ENCODE results near the gene STX1B. TPM values are rescaled to one million over a fixed set of nuclear protein-coding genes. Genes with fewer than 3 reads are reported as not detected.

STX1B gene
- total RNA-seq, 1 experiment from 2014 or later: 11.0 TPM

DNA sequence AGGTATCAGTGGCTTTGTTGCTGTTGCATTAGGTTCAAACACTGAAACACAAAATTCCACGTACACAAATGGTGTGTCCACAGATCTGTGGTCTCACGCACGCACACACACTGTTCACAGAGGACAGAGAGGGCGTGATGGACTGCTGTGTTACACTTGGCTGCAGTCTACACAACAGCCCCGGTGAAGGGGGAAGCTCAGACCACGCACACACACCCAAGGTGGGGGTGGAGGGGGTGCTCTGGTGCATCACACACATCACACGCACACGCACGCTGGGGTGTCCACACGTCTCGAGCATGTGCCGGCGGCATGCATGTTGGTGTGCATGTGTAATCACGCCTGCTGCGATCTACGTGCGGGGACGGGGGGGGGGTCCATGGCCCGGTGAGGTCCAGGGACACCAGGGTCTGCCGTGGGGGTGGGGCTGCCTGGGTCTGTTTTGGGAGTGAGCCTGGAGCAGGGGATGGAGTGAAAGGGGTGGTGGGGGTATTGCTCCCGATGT is 18.1 kb downstream of the STX1B start:
- Histone ChIP-seq H2BK15ac (ENCODE audit: low read depth, low read length) (no peak overlapping the region), H3K27me3 (ENCODE audit: insufficient read depth, low read length) (no peaks in the 10 kb centered on the region), H3K9me3 (ENCODE audit: control insufficient read depth, low read depth, low read length) (no peaks in the 10 kb centered on the region), H2BK5ac (ENCODE audit: insufficient read length, low read length) (no peak overlapping the region), H4K8ac (replicated peaks; ENCODE audit: insufficient read length, low read depth, low read length) (no peak overlapping the region), H2BK12ac (ENCODE audit: insufficient read length, low read depth, low read length) (no peak overlapping the region), H2BK120ac (ENCODE audit: low read depth, low read length, poor library complexity, severe bottlenecking) (no peak overlapping the region), H3K23me2 (ENCODE audit: insufficient read length, low read depth, low read length, poor library complexity, severe bottlenecking) (peaks cover 9% of the 10 kb centered on the region), H3K27ac (ENCODE audit: insufficient read length, low read depth, low read length) (no peak overlapping the region), H3K4me1 (ENCODE audit: insufficient read depth, low read length) (no peaks in the 10 kb centered on the region), H3K4ac (ENCODE audit: low read depth, low read length) (no peak overlapping the region), H3K14ac (ENCODE audit: insufficient read depth, low read length) (no peak overlapping the region), H4K91ac (ENCODE audit: insufficient read length, low read depth, low read length) (no peak overlapping the region), H4K20me1 (ENCODE audit: control insufficient read depth, insufficient read depth, insufficient read length) (no peaks in the 10 kb centered on the region), H3K56ac (ENCODE audit: insufficient read length, low read depth, low read length) (no peak overlapping the region), H3K18ac (ENCODE audit: insufficient read length, low read depth, low read length) (no peak overlapping the region), H3T11ph (ENCODE audit: low read length) (no peak overlapping the region), H2AK5ac (ENCODE audit: insufficient read length, low read length) (no peak overlapping the region), H3K4me2 (ENCODE audit: insufficient read depth, insufficient read length, low read length) (no peak overlapping the region), H2AFZ (ENCODE audit: low read length) (no peak overlapping the region), H3K79me1 (ENCODE audit: insufficient read depth, low read depth, low read length, poor library complexity, severe bottlenecking) (no peaks in the 10 kb centered on the region), H3K9ac (ENCODE audit: extremely low read depth, insufficient read length, low read length) (no peak overlapping the region), H3K79me2 (ENCODE audit: insufficient read depth, low read length) (no peaks in the 10 kb centered on the region), H3K23ac (ENCODE audit: insufficient read length, low read depth, low read length) (no peak overlapping the region), H2BK20ac (ENCODE audit: low read depth, low read length, poor library complexity, severe bottlenecking) (no peak overlapping the region), H4K5ac (ENCODE audit: insufficient read length, low read depth, low read length) (no peak overlapping the region)
- H3K27ac Mint-ChIP-seq: no peak overlapping the region
- no CpG with 5 or more reads among the region's 21 CpGs for WGBS (ENCODE audit: extremely low coverage, insufficient read length, low lambda C conversion rate)
- H3K4me3 Mint-ChIP-seq: no peak overlapping the region
- no peaks in the 10 kb centered on the region for H3K9me3 Mint-ChIP-seq
- peaks cover 4% of the 10 kb centered on the region for H3K27me3 Mint-ChIP-seq (ENCODE audit: low read depth)
- TF ChIP-seq, protein P1, sequence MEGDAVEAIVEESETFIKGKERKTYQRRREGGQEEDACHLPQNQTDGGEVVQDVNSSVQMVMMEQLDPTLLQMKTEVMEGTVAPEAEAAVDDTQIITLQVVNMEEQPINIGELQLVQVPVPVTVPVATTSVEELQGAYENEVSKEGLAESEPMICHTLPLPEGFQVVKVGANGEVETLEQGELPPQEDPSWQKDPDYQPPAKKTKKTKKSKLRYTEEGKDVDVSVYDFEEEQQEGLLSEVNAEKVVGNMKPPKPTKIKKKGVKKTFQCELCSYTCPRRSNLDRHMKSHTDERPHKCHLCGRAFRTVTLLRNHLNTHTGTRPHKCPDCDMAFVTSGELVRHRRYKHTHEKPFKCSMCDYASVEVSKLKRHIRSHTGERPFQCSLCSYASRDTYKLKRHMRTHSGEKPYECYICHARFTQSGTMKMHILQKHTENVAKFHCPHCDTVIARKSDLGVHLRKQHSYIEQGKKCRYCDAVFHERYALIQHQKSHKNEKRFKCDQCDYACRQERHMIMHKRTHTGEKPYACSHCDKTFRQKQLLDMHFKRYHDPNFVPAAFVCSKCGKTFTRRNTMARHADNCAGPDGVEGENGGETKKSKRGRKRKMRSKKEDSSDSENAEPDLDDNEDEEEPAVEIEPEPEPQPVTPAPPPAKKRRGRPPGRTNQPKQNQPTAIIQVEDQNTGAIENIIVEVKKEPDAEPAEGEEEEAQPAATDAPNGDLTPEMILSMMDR (conservative IDR thresholded peaks at IDR 0.05): no peak
- H3K36me3 Mint-ChIP-seq (ENCODE audit: insufficient read depth in 1 of 3, low read depth in 3 of 3): peaks cover 0 to 9% (median 2%) of the 10 kb centered on the region in 3 experiments; a peak in 2 of 7 replicates
- peaks cover 7 to 11% of the 10 kb centered on the region in 2 experiments for H3K4me1 Mint-ChIP-seq
- DNase-seq: no peak
